Measurements from ENCODE around the gene TPCN1.

DNA sequence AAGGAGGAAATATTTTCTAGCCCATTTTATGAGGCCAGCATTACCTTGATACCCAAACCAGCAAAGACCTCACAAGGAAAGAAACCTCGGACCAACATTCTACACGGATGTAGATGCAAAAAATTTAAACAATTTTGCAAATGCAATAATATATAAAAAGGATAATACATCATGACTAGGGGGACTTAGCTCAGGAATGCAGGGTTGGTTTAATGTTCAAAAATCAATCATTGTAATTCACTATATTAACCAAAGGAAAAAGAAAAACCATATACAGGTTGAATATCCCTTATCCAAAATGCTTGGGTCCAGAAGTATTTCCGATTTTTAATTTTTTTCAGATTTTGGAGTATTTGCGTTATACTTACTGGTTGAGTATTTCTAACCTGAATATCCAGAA, 33.0 kb downstream of the TPCN1 start:
- TF ChIP-seq, protein P1, sequence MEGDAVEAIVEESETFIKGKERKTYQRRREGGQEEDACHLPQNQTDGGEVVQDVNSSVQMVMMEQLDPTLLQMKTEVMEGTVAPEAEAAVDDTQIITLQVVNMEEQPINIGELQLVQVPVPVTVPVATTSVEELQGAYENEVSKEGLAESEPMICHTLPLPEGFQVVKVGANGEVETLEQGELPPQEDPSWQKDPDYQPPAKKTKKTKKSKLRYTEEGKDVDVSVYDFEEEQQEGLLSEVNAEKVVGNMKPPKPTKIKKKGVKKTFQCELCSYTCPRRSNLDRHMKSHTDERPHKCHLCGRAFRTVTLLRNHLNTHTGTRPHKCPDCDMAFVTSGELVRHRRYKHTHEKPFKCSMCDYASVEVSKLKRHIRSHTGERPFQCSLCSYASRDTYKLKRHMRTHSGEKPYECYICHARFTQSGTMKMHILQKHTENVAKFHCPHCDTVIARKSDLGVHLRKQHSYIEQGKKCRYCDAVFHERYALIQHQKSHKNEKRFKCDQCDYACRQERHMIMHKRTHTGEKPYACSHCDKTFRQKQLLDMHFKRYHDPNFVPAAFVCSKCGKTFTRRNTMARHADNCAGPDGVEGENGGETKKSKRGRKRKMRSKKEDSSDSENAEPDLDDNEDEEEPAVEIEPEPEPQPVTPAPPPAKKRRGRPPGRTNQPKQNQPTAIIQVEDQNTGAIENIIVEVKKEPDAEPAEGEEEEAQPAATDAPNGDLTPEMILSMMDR (IDR thresholded peaks at IDR 0.05; ENCODE audit: insufficient read depth, low read length, poor library complexity, severe bottlenecking), result no peak
- no peak for TF ChIP-seq EZH2phosphoT487 (conservative IDR thresholded peaks at IDR 0.05; ENCODE audit: low read length)
